Colon (tissue), 2 donors: ENCODE results near the gene VAC14.

Experiments
- FAIRE-seq: peaks from 2 replicates; lab custom pipeline; 2012; peaks lifted over from hg19 to GRCh38; lab: Jason Lieb, UNC
- donor health status: control.
- donor health status: control.

The VAC14 gene

DNA sequence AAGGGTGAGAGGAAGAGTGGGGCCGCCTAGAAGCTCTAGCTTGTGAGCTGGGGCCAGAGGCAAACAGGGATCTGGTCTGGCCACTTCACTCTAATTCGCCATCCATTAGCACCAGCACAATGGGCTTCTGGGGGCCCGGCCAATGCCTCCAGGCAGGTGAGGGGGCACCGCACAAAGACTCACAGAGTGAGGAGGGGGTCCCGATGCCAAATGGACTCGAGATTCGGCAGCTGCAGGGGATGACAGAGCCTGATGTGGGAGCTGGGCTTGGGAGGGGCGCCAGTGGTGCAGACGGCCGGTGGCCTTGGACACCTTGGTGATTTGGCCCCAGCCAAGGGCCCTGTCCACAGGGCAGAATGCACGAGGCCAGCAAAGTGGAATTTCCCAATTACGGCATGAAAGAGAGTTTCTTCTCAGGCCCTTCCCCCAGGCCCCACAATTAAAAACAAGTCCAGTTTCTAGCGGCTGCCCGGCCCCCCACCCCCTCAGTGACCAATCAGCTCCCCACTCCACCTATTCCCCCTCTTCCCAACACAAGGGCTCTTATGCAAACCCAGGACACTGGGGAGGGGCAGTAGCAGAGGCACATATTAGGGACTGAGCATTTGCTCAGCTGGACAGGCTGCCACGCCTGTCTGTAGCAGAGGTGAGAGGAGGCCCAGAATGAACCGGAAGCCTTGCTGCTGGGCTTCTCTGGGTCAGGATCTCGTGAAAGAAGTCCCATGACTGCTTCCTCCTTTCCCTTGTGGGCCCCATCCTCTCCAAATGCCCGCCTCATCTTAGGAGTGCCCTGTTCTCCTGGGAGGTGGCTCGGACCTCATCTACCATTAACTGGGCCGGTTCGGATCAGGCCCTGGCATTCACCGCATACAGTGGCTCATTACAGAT is 75.7 kb downstream of the VAC14 start:
- no peak for FAIRE-seq

DNA sequence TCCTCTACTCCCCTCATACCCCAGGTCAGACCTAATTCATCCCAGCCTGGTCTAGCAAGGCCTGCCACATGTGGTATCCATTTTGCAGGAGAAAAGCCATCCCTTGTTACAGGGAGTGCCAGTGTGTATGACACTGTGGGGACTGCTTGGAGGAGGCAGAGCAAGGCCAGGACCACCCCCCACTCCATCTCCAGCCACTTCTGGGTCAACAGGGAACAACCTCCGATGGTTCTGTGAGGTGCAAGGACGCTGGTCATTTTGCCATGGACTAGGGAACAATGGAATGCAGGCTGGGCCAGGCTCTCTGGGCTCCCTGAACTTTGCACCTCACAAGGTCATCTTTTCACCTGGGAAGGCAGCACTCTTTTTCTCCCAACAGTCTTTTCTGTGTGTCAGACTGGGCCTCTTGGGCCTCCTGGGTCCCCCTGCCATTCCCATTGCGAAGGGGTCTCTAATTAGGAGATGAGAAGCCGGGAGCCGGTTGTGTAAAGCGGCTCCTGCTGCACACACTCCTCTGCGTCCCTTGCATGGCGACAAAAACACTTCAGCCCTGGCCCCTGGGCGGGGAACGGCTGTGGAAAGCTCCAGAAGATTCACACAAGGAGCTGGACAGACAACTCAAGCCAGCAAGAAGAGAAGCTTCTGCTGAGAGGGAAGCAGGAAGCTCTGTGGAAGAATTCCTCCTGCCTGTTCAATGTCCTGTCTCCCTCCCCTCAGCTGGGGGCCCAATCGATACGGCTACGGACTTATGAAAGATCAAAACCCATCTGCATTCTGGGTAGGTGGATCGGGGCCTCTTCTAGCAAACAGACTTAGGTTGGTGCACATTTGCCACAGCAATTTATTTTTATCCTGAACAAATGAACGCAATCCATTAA is 76.6 kb downstream of the VAC14 start:
- FAIRE-seq = no peak

- no peak for FAIRE-seq
Observed at GRCh38 chr16:70723740-70724145, 77.2 kb downstream of the VAC14 start.

DNA sequence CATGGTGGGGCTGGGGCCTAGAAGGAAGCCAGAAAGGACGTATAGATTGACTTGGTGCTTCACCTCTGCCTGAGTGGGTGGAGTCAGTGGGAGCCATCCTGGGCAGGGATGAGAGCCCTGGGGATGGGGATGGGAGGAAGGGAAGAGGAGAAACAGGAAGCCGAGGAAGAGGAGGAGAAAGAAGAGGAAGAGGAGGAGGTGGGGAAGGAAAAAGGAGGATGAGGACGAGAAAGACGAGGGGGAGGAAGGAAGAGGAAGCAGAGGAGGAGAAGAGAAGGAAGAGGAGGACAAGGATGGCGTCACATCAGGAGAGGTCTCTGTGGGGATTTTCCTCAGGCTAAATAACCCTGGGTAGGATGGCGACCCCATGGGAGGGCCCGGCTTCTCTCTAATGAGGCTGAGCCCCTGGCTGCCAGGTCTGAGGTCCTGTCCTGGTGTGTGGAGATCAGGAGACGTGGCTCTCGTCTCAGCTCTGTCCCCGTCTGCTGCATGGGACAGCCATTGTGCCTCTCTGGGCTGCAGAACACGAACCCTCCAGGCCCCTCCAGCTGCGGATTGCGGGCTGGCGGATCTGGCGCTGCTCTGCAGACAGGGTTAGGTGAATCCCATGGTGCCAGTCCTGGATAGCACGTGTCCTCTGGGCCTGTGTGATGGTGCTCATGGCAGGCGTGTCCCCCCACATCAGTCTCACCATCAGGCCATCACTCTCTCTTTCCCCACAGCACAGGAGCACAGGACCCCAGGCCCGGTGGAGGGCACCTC is 79.6 kb downstream of the VAC14 start:
- FAIRE-seq = no peak

DNA sequence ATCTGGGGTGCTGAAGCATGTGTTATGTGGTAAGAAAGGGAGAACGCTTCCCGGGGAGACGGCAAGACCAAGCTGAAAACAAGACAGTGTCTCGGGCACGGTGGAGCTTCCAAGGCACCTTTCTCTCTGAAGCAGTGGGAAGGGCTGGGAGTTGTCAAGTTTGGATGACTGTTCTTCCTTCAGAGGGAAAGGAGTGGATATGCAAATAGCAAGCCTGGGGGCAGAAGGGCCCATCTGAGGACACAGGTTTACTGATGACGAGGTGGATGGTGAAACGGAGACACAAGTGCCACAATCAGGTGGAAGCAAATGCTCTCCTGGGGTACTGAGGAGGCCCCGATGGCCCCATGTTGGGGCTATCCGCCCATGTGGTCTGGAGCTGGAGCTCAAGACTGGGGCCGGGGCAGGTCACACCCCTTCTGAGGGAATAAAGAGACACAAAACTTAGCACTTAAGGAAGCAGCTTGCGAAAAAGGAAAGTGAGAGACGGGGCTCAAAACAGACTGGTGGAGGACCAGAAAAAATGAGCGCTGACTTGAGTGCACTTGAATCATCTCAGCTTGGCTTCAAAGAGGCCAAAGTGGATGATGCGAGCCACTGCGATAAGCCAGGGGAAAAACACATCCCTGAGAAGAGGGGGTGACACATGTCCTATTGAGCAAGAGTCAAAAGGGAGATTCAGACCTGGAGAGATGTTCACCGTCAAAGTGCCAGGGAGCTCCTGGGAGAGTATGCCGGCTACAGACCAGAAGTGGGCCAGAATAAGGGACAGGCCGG is 80.3 kb downstream of the VAC14 start:
- FAIRE-seq = no peak

- FAIRE-seq = no peak
Observed at GRCh38 chr16:70717065-70717464, 83.9 kb downstream of the VAC14 start.

DNA sequence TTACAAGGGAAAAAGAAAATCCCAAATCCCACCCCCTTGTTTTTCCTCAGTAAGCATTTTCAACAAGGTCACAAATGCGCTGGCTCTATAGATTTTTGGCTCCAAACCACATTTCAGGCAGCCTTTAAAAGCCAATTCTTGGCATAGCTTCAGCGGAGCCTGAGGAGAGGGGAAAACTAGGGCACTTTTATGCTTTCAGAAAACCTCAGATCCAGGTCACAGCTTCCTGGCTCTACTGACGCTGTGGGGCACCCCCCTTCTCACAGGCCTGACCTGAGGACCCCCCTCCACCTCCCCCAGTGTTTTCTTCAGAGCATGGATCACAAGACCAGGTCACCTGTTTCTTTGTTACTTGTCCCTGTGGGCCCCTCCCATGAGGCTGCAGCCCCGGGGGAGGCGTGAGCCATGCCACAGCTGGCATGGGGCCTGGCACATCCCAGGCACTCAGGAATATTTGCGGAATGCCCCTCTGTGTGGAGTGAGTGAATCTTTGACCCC is 85.0 kb downstream of the VAC14 start:
- no peak for FAIRE-seq

DNA sequence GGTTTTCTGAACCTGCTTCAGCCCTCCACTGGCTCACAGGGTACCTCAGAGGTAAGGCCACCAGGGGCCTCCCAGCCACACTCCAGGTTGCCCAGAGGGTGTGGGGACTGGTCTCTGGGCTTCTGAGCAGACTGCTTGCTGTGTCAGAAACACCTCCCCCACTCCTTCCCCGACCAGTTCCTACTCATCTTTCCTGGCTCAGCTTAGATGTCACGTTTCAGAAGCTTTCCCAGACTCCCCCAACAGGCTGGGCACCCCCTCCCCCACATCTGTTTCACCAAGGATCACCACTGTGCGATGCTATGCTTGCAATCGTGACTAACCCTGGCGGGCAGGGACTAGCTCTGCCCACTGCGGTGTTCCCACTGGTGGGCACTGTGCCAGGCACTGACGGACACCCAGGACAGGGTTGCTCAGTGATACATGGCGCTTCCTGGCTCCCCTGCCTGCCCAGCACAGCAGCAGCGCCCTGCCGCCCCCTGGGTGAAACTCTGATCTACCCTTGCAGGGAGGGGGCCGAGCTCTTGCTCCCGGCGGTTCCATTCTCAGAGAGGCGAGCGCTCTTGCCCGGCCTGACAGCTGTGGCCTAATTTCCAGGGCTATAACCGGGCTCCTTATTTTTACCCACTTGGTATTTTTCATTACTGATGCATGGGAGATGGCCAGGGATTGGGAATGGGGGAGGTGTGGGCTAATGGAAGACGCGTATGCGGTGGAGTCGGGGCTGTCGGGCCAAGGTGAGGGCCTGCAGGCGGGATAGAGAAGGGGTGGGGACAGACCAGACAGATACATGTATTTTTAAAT is 85.7 kb downstream of the VAC14 start:
- no peak for FAIRE-seq

DNA sequence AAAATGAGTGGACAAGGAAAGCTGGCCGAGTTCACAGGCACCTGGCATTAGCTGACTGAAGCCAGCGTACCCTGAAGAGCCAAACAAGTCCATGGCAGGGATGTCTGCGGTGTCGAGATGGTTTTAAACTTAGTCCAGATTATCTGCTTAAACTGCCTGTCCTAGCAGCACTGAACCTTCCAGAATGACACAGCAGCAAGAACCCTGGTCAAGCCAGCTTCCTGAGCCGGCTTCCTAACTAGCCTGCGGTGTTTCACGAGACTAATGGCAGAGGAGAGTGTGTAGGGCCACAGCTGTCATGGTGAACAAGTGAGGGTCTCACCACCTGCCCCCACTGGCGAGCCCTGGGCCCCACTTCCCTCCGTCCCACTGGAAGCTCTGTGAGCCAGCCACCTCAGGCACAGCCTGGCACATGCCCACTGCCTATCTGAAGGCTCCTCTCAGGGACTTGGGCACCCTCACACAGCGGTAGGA is 86.3 kb downstream of the VAC14 start:
- no peak for FAIRE-seq

GRCh38 chr16:70713824-70714223 is 87.1 kb downstream of the VAC14 start:
- no peak for FAIRE-seq

DNA sequence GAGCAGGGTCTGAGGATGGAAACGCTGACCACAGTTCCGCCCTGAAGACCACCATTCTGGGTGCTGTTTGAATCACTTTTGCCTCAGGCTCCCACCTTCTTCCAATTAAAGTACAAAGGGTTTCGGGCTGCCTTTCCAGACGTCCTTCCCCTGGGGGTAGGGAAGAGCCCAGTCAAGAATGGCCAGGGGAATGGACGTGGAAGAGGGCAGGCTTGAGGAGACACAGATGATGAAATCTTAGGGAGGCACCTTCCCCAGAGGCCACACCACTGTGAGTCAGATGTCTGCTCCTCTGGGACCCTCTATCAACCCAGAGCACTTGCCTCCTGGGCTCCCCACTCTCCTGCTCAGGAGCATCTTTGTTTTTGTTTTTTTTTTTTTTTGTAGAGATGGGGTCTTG is 87.6 kb downstream of the VAC14 start:
- FAIRE-seq = no peak

DNA sequence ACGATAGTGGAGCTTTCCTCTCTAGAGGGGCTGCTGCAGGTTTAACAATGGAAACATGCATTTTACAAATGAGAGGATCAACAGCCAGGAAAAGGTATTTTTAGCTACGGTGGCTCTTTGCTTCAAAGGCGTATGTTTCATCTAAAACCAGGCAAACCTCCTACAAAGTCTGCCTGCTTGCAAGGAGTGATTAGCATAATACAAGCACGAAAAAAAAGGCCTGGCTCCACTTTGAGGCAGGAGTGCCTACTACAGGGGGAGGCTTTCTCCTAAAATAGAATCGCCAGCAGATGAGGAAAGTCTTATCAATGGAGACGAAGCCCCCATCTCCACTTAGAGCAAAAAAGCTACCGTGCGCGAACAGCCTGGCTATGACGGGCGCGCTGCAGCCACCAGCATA is 88.0 kb downstream of the VAC14 start:
- no peak for FAIRE-seq

GRCh38 chr16:70712359-70712758 is 88.6 kb downstream of the VAC14 start:
- FAIRE-seq = no peak

DNA sequence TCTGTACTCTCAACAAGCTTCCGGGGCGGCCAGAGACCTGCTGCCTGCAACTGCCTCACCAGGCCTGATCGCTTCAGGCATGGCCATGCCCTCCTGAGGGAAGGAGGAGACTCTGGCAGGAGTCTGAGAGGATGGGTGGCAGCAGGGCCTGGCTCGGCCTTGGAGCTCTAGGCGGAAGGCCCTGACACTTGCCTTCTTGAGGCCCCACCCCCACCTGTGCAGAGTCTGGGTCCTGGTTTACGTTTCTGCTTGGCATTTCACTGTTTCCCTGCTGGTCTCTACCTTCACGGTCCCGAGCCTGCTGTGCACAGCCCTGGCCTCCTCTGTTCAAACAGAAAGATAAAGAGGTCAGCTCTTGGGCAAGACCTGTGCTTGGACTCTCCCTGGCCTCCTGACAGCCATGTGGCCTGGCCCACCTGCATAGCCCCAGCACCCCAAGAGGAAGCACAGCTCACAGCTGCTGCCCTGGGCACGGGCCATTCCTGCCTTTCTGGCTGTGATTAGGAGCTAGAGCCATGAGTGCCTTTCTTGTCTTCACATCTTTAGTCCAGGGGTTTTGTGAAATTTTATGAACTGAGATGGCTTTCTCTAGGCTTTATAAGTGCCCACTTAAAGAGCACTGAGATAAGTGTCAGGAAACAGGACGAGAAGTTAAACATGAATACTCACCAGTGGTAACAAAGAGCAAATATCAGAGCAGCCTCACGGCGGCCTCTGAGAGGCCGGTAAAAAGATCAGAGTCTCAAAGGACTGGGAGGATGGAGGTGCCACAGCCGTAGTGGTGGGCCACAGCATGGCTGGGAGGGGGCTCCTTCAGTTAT is 89.5 kb downstream of the VAC14 start:
- FAIRE-seq = no peak

- no peak for FAIRE-seq
Observed at GRCh38 chr16:70710422-70711210, 90.3 kb downstream of the VAC14 start.

DNA sequence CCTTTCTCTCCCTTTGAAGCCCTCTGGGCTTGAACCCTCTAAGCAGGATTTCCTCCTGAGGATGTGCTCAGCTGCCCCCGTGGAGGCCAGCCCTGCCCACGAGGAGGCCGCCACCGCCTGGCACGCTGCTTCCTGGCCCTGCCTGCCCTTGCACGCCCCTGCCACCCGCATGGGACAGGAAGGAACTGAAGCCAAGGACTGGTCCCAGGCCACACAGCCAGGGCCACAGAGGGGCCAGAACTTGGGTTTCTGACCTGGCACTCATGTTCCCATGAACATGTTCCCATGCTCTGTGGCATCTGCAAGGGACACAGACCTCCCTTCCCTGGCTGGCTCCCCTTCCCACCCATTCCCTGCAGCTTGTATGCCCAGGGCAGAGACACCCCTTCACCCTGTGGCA is 91.0 kb downstream of the VAC14 start:
- no peak for FAIRE-seq

DNA sequence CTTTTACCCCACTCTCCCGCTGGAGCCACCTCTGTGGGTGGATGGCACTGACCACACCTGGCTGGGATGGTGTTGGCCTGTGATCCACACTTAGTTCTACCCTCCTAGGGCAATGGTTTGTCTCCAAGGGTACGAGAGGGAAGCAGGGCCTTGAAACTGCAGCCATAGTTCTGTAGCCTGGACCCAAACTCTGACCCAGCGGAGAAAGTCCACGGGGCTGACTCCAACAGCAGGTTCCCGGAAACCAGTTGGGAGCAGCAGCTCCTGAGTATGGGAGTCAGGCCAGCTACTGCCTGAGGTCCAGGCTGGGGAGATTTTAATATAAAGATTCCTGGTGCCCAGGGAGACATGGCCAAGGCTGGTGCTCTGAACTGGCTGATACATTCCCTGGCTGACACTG is 91.5 kb downstream of the VAC14 start:
- no peak for FAIRE-seq

GRCh38 chr16:70708366-70709246 is 92.4 kb downstream of the VAC14 start:
- FAIRE-seq = no peak
